ENCODE data around the gene CARD19. TPM values are rescaled to one million over a fixed set of nuclear protein-coding genes. Genes with fewer than 3 reads are reported as not detected.

CARD19 gene
- total and polyA plus RNA-seq, 9 of the 15 experiments (the other 6 are each of a cell fraction or from before 2014, with no cell fraction given): 0.90 to 34.9 (median 14.6) TPM

DNA sequence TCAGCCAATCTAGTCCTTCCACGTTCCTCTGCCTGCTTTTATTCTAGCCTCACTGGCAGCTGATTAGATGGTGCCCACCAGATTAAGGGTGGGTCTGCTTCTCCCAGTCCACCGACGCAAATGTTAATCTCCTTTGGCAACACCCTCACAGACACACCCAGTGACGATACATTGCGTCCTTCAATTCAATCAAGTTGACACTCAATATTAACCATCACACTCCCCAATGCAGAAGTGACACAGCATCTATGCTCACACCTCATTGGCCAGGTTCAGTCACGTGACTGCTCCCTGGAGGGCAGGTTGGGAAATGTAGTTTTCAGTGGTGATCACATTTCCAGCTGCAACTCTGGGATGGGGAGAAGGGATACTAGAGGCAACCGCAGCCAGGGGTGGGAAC lies 24.6 kb upstream of the CARD19 start (continued):
- TF ChIP-seq, protein P1, sequence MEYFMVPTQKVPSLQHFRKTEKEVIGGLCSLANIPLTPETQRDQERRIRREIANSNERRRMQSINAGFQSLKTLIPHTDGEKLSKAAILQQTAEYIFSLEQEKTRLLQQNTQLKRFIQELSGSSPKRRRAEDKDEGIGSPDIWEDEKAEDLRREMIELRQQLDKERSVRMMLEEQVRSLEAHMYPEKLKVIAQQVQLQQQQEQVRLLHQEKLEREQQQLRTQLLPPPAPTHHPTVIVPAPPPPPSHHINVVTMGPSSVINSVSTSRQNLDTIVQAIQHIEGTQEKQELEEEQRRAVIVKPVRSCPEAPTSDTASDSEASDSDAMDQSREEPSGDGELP (CRISPR knock-in tag; IDR thresholded peaks at IDR 0.05; ENCODE audit: borderline replicate concordance): peak; percentile 73
- TF ChIP-seq, protein P2, sequence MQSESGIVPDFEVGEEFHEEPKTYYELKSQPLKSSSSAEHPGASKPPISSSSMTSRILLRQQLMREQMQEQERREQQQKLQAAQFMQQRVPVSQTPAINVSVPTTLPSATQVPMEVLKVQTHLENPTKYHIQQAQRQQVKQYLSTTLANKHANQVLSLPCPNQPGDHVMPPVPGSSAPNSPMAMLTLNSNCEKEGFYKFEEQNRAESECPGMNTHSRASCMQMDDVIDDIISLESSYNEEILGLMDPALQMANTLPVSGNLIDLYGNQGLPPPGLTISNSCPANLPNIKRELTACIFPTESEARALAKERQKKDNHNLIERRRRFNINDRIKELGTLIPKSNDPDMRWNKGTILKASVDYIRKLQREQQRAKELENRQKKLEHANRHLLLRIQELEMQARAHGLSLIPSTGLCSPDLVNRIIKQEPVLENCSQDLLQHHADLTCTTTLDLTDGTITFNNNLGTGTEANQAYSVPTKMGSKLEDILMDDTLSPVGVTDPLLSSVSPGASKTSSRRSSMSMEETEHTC (IDR thresholded peaks at IDR 0.05): peak; percentile 45; the same call in 1 of the 2 replicates
- TF ChIP-seq ZNF143 (CRISPR knock-in tag; IDR thresholded peaks at IDR 0.05) (peak; percentile 94), CREB1 (IDR thresholded peaks at IDR 0.05) (peak; percentile 23; the same call in 1 of the 2 replicates), CREB1 (CRISPR knock-in tag; IDR thresholded peaks at IDR 0.05) (peak; percentile 58), ATF1 (CRISPR knock-in tag; IDR thresholded peaks at IDR 0.05) (no peak), ATF1 (tag; IDR thresholded peaks at IDR 0.05) (peak; percentile 69), HMG20B (CRISPR knock-in tag; IDR thresholded peaks at IDR 0.05) (no peak), OTX1 (CRISPR knock-in tag; IDR thresholded peaks at IDR 0.05) (0 out of 2 replicates have a peak, but pooled peaks have one; percentile 2), TCF3 (CRISPR knock-in tag; IDR thresholded peaks at IDR 0.05) (no peak), RUNX1 (IDR thresholded peaks at IDR 0.05; ENCODE audit: low read depth) (no peak), RAD51 (IDR thresholded peaks at IDR 0.05; ENCODE audit: borderline replicate concordance, low read depth) (peak; percentile 99), CBX3 (IDR thresholded peaks at IDR 0.05; ENCODE audit: borderline replicate concordance in 1 of 2, low read length in 2 of 2) (no peak), NFYB (IDR thresholded peaks at IDR 0.05; ENCODE audit: extremely low read depth, insufficient read length) (peak; percentile 60), ZNF76 (CRISPR knock-in tag; IDR thresholded peaks at IDR 0.05; ENCODE audit: borderline replicate concordance) (no peak), U2AF1 (optimal IDR thresholded peaks at IDR 0.05; ENCODE audit: low read depth, low read length) (no peak), TRIM24 (IDR thresholded peaks at IDR 0.05) (no peak), MAFG (tag; conservative IDR thresholded peaks at IDR 0.05) (peak; percentile 83), CREM (IDR thresholded peaks at IDR 0.05; ENCODE audit: low read depth) (peak; percentile 78), RCOR1 (IDR thresholded peaks at IDR 0.05; ENCODE audit: borderline replicate concordance in 1 of 2, low read depth in 2 of 2, low read length in 2 of 2) (0 out of 4 replicates have a peak, but pooled peaks of 1 of the 2 experiments have one; percentile 14)
- TF ChIP-seq, protein P3, sequence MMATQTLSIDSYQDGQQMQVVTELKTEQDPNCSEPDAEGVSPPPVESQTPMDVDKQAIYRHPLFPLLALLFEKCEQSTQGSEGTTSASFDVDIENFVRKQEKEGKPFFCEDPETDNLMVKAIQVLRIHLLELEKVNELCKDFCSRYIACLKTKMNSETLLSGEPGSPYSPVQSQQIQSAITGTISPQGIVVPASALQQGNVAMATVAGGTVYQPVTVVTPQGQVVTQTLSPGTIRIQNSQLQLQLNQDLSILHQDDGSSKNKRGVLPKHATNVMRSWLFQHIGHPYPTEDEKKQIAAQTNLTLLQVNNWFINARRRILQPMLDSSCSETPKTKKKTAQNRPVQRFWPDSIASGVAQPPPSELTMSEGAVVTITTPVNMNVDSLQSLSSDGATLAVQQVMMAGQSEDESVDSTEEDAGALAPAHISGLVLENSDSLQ (IDR thresholded peaks at IDR 0.05): peak; percentile 76
- TF ChIP-seq, protein P4, sequence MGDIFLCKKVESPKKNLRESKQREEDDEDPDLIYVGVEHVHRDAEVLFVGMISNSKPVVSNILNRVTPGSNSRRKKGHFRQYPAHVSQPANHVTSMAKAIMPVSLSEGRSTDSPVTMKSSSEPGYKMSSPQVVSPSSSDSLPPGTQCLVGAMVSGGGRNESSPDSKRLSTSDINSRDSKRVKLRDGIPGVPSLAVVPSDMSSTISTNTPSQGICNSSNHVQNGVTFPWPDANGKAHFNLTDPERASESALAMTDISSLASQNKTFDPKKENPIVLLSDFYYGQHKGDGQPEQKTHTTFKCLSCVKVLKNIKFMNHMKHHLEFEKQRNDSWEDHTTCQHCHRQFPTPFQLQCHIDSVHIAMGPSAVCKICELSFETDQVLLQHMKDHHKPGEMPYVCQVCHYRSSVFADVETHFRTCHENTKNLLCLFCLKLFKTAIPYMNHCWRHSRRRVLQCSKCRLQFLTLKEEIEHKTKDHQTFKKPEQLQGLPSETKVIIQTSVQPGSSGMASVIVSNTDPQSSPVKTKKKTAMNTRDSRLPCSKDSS (IDR thresholded peaks at IDR 0.05; ENCODE audit: low read depth, partially characterized antibody): no peak
- TF ChIP-seq, protein P5, sequence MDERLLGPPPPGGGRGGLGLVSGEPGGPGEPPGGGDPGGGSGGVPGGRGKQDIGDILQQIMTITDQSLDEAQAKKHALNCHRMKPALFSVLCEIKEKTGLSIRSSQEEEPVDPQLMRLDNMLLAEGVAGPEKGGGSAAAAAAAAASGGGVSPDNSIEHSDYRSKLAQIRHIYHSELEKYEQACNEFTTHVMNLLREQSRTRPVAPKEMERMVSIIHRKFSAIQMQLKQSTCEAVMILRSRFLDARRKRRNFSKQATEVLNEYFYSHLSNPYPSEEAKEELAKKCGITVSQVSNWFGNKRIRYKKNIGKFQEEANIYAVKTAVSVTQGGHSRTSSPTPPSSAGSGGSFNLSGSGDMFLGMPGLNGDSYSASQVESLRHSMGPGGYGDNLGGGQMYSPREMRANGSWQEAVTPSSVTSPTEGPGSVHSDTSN (CRISPR knock-in tag; IDR thresholded peaks at IDR 0.05; ENCODE audit: low read depth): no peak
- TF ChIP-seq, protein P5 (tag; conservative IDR thresholded peaks at IDR 0.05; ENCODE audit: low read depth): 0 out of 2 replicates have a peak, but pooled peaks have one; percentile 31

Data from K562 (cell line).